Sigmoid colon (tissue), 7 donors: Measurements from ENCODE around the gene CLDN22. TPM values are rescaled to one million over a fixed set of nuclear protein-coding genes. Genes with fewer than 3 reads are reported as not detected.

Experiments
- DNase-seq: peaks from one replicate; pipeline ENCODE4 v3.0.0-alpha.2; 2019
- H3K27ac ChIP-seq, 4 donors: fragments of 200-600 bp; sonication (generic); one replicate each; pipeline ENCODE4 v1.5.1; 2016 to 2019; ENCODE audit warnings: mild to moderate bottlenecking in 1 of 4
- H3K27me3 ChIP-seq, 3 donors: fragments of 200-600 bp; sonication (generic); one replicate each; pipeline ENCODE4 v1.5.1; 2019; ENCODE audit warnings: mild to moderate bottlenecking in 1 of 3
- H3K36me3 ChIP-seq, 4 donors: fragments of 200-600 bp; sonication (generic); one replicate each; pipeline ENCODE4 v1.5.1; 2016 to 2019
- H3K4me1 ChIP-seq, 4 donors: fragments of 200-600 bp; sonication (generic); one replicate each; pipeline ENCODE4 v1.5.1; 2017 to 2019
- H3K4me3 ChIP-seq, 4 donors: fragments of 200-600 bp; sonication (generic); one replicate each; pipeline ENCODE4 v1.5.1; 2017 to 2019; ENCODE audit warnings: mild to moderate bottlenecking in 2 of 4, moderate library complexity in 1 of 4
- H3K9me3 ChIP-seq, 4 donors: fragments of 200-600 bp in 3 of 4; sonication (generic) in 3 of 4; one replicate each; pipeline versions ENCODE4 v1.5.1 to v1.6.1; 2013 to 2019
- CTCF ChIP-seq, 4 experiments: fragments of 450-650 bp in 3 of 4; fragments of 200-600 bp in 1 of 4; IDR thresholded peaks; one replicate each; pipeline ENCODE4 v1.5.1; 2016 to 2019; ENCODE audit warnings: antibody characterized with exemption in 4 of 4, mild to moderate bottlenecking in 3 of 4, moderate library complexity in 2 of 4
- EP300 ChIP-seq, 4 donors: sonication (generic); formaldehyde crosslinking; IDR thresholded peaks; one replicate each; pipeline ENCODE4 v1.6.1; 2017; ENCODE audit warnings: antibody characterized with exemption in 4 of 4
- POLR2A ChIP-seq, 2 donors: fragments of 450-650 bp; IDR thresholded peaks; one replicate each; pipeline ENCODE4 v1.6.1; 2016; ENCODE audit warnings: antibody characterized with exemption in 2 of 2, mild to moderate bottlenecking in 2 of 2, moderate library complexity in 2 of 2
- POLR2AphosphoS5 ChIP-seq, 4 donors: sonication (generic); formaldehyde crosslinking; IDR thresholded peaks; one replicate each; pipeline ENCODE4 v1.6.1; 2017; ENCODE audit warnings: antibody characterized with exemption in 4 of 4
- WGBS, 2 donors: extraction: QIAGEN DNeasy Blood & Tissue Kit; methylation state at CpG; one replicate each; pipeline ENCODE4 v1.1.7; 2013; 5-methylcytosine and 5-hydroxymethylcytosine counted together
- intact Hi-C: fragments of 100-400 bp; cut with DNase I; formaldehyde crosslinking; loops from one replicate; pipeline ENCODE4 v1.15.1; 2023
- polyA plus RNA-seq, 3 donors: library from polyadenylated mRNA; stranded (reverse); fragments of 200-250 nt; gene quantifications; one replicate each; pipeline ENCODE4 v1.2.3, GENCODE V29; 2013
- total RNA-seq, 4 donors: library from RNA; depleted of rRNA; stranded (reverse); fragments of >200 nt; gene quantifications; one replicate each; pipeline ENCODE4 v1.1.0, GENCODE V29; 2016
- donor health status: healthy with polysubstance abuse.
- donor health status: Bipolar disorder and iron deficiency.
- donor health status: healthy.

Gene CLDN22
- total and polyA plus RNA-seq, 7 donors, result not detected

GRCh38 chr4:183314336-183314735, 5.7 kb downstream of the CLDN22 start:
- no peaks in the 10 kb centered on the region for H3K4me1 ChIP-seq
- no peak overlapping the region for H3K27ac ChIP-seq
- 92 to 93% methylated on average over 15 of the region's 15 CpGs for WGBS, 2 donors
- DNase-seq, result no peak
- H3K9me3 ChIP-seq, result no peaks in the 10 kb centered on the region
- no peak overlapping the region for H3K4me3 ChIP-seq
- intact Hi-C loops, result no loop called here
- H3K36me3 ChIP-seq, result peaks cover 0 to 59% (median 14%) of the 10 kb centered on the region in 4 donors
- TF ChIP-seq EP300 (IDR thresholded peaks at IDR 0.05), result no peak
- TF ChIP-seq POLR2A (IDR thresholded peaks at IDR 0.05), result no peak
- TF ChIP-seq POLR2AphosphoS5 (IDR thresholded peaks at IDR 0.05), result no peak
- no peak for TF ChIP-seq CTCF (IDR thresholded peaks at IDR 0.05)
- H3K27me3 ChIP-seq, result no peaks in the 10 kb centered on the region

- Histone ChIP-seq H3K9me3 (no peaks in the 10 kb centered on the region), H3K27ac (no peak overlapping the region), H3K4me3 (no peak overlapping the region), H3K27me3 (no peaks in the 10 kb centered on the region), H3K36me3 (peaks cover 0 to 49% (median 14%) of the 10 kb centered on the region in 4 donors), H3K4me1 (no peaks in the 10 kb centered on the region)
- TF ChIP-seq POLR2A (IDR thresholded peaks at IDR 0.05) (no peak), POLR2AphosphoS5 (IDR thresholded peaks at IDR 0.05) (no peak), EP300 (IDR thresholded peaks at IDR 0.05) (no peak), CTCF (IDR thresholded peaks at IDR 0.05) (no peak)
- WGBS, 2 donors, result 75 to 92% methylated on average over 5 of the region's 5 CpGs
- no peak for DNase-seq
- intact Hi-C loops, result no loop called here
Observed at GRCh38 chr4:183312841-183313240, 7.2 kb downstream of the CLDN22 start.

GRCh38 chr4:183306811-183307210, 13.3 kb downstream of the CLDN22 start:
- DNase-seq, result no peak
- Histone ChIP-seq H3K36me3 (peaks cover 0 to under 1% (median 0%) of the 10 kb centered on the region in 4 donors), H3K4me1 (no peaks in the 10 kb centered on the region), H3K27me3 (no peaks in the 10 kb centered on the region), H3K9me3 (no peaks in the 10 kb centered on the region), H3K4me3 (no peak overlapping the region), H3K27ac (no peak overlapping the region)
- TF ChIP-seq CTCF (IDR thresholded peaks at IDR 0.05) (no peak), POLR2A (IDR thresholded peaks at IDR 0.05) (no peak), POLR2AphosphoS5 (IDR thresholded peaks at IDR 0.05) (no peak), EP300 (IDR thresholded peaks at IDR 0.05) (no peak)
- intact Hi-C loops, result no loop called here
- 51 to 81% methylated on average over 3 of the region's 3 CpGs for WGBS, 2 donors

- no peaks in the 10 kb centered on the region for H3K9me3 ChIP-seq
- no peak for DNase-seq
- intact Hi-C loops, result no loop called here
- H3K27me3 ChIP-seq, result no peaks in the 10 kb centered on the region
- H3K27ac ChIP-seq, result no peak overlapping the region
- no peak for TF ChIP-seq POLR2AphosphoS5 (IDR thresholded peaks at IDR 0.05)
- no peak for TF ChIP-seq EP300 (IDR thresholded peaks at IDR 0.05)
- TF ChIP-seq CTCF (IDR thresholded peaks at IDR 0.05), result no peak
- TF ChIP-seq POLR2A (IDR thresholded peaks at IDR 0.05), result no peak
- 85% methylated on average over 2 of the region's 2 CpGs for WGBS, 2 donors
- H3K36me3 ChIP-seq, result no peaks in the 10 kb centered on the region
- no peak overlapping the region for H3K4me3 ChIP-seq
- H3K4me1 ChIP-seq, result peaks cover 0 to 11% (median 3%) of the 10 kb centered on the region in 4 donors
Observed at GRCh38 chr4:183304538-183304937, 15.5 kb downstream of the CLDN22 start.

- intact Hi-C loops, result no loop called here
- H3K4me1 ChIP-seq, result peaks cover 0 to 15% (median 6%) of the 10 kb centered on the region in 4 donors
- H3K27ac ChIP-seq, result no peak overlapping the region
- no peaks in the 10 kb centered on the region for H3K27me3 ChIP-seq
- 93 to 97% methylated on average over 4 of the region's 4 CpGs for WGBS, 2 donors
- H3K4me3 ChIP-seq, result no peak overlapping the region
- TF ChIP-seq EP300 (IDR thresholded peaks at IDR 0.05), result no peak
- TF ChIP-seq CTCF (IDR thresholded peaks at IDR 0.05), result no peak
- no peak for TF ChIP-seq POLR2A (IDR thresholded peaks at IDR 0.05)
- no peak for TF ChIP-seq POLR2AphosphoS5 (IDR thresholded peaks at IDR 0.05)
- no peaks in the 10 kb centered on the region for H3K9me3 ChIP-seq
- no peaks in the 10 kb centered on the region for H3K36me3 ChIP-seq
- DNase-seq, result no peak
Observed at GRCh38 chr4:183304067-183304466, 16.0 kb downstream of the CLDN22 start.
